GM21576 (cell line): ENCODE measurements around the gene IRX2.

Experiments
- ATAC-seq: cut with Tn5 transposase; IDR thresholded peaks from one replicate; pipeline ENCODE4 v1.9.1; 2021; ENCODE audit warnings: mild to moderate bottlenecking, moderate library complexity; ENCODE audit not compliant: unreplicated experiment

The IRX2 gene

GRCh38 chr5:2742921-2743679, 8.4 kb downstream of the IRX2 start:
- ATAC-seq, result no peak

- no peak for ATAC-seq
Observed at GRCh38 chr5:2741956-2742355, 9.5 kb downstream of the IRX2 start.

GRCh38 chr5:2740876-2741555, 10.5 kb downstream of the IRX2 start:
- ATAC-seq, result no peak

- no peak for ATAC-seq
Observed at GRCh38 chr5:2740051-2740875, 11.2 kb downstream of the IRX2 start.

GRCh38 chr5:2739360-2740050, 12.0 kb downstream of the IRX2 start:
- ATAC-seq, result no peak

GRCh38 chr5:2738700-2739359, 12.6 kb downstream of the IRX2 start:
- ATAC-seq, result no peak

GRCh38 chr5:2738156-2738699, 13.2 kb downstream of the IRX2 start:
- ATAC-seq, result no peak

- ATAC-seq, result no peak
Observed at GRCh38 chr5:2737273-2738155, 14.0 kb downstream of the IRX2 start.

GRCh38 chr5:2736872-2737271, 14.6 kb downstream of the IRX2 start:
- no peak for ATAC-seq

GRCh38 chr5:2735996-2736395, 15.5 kb downstream of the IRX2 start:
- ATAC-seq, result no peak

GRCh38 chr5:2732850-2733249, 18.6 kb downstream of the IRX2 start:
- no peak for ATAC-seq

- ATAC-seq, result no peak
Observed at GRCh38 chr5:2732004-2732403, 19.5 kb downstream of the IRX2 start.

GRCh38 chr5:2729189-2729588, 22.3 kb downstream of the IRX2 start:
- no peak for ATAC-seq

GRCh38 chr5:2727550-2727949, 23.9 kb downstream of the IRX2 start:
- no peak for ATAC-seq

- ATAC-seq, result no peak
Observed at GRCh38 chr5:2725980-2726765, 25.3 kb downstream of the IRX2 start.

GRCh38 chr5:2724831-2725230, 26.6 kb downstream of the IRX2 start:
- no peak for ATAC-seq

GRCh38 chr5:2724031-2724581, 27.4 kb downstream of the IRX2 start:
- no peak for ATAC-seq

GRCh38 chr5:2722901-2723300, 28.6 kb downstream of the IRX2 start:
- no peak for ATAC-seq
